Measurements from ENCODE around the gene ZNF175. TPM values are rescaled to one million over a fixed set of nuclear protein-coding genes. Genes with fewer than 3 reads are reported as not detected.

ZNF175 gene
- total RNA-seq, 1 experiment from 2014 or later = 8.5 TPM

- BruUV-seq (replicated peaks) = no TSS peak
- H3K4me1 ChIP-seq (ENCODE audit: insufficient read depth, low read length) = no peaks in the 10 kb centered on the region
- H3K9ac ChIP-seq (ENCODE audit: low read length) = no peak overlapping the region
- no peak overlapping the region for H3K4me3 ChIP-seq (ENCODE audit: low read length)
- POLR2A ChIA-PET (ENCODE audit: unreplicated experiment) = no interaction called here
- CTCF ChIA-PET = no interaction called here
- DNase-seq = no peak
- TF ChIP-seq EZH2phosphoT487 (IDR thresholded peaks at IDR 0.05; ENCODE audit: borderline replicate concordance, low read length) = no peak
- no peak for TF ChIP-seq CTCF (conservative IDR thresholded peaks at IDR 0.05; ENCODE audit: low read depth, low read length)
- TF ChIP-seq EZH2 (IDR thresholded peaks at IDR 0.05; ENCODE audit: low read length, unreplicated experiment) = no peak
- no peak overlapping the region for H3K4me2 ChIP-seq (ENCODE audit: low read length)
- ATAC-seq = no peak
- H4K20me1 ChIP-seq (ENCODE audit: low read length) = no peaks in the 10 kb centered on the region
- no peak overlapping the region for H2AFZ ChIP-seq (ENCODE audit: low read length)
- H3F3A ChIP-seq (ENCODE audit: low read length, unreplicated experiment) = no peaks in the 10 kb centered on the region
- H3K79me2 ChIP-seq (ENCODE audit: low read length) = no peaks in the 10 kb centered on the region
- H3K27me3 ChIP-seq (ENCODE audit: low read length) = peaks cover 81% of the 10 kb centered on the region
- no peaks in the 10 kb centered on the region for H3K36me3 ChIP-seq (ENCODE audit: low read depth, low read length)
- intact Hi-C loops (cut with micrococcal nuclease) = no loop called here
- no peaks in the 10 kb centered on the region for H3K9me3 ChIP-seq (ENCODE audit: low read length)
- H3K27ac ChIP-seq (ENCODE audit: low read length) = no peak overlapping the region
- no peaks in the 10 kb centered on the region for H3K9me2 ChIP-seq (replicated peaks; ENCODE audit: low read length)
Measured at GRCh38 chr19:51524666-51525264, 46.3 kb upstream of the ZNF175 start.

- H3K9me3 ChIP-seq (ENCODE audit: low read length) = no peaks in the 10 kb centered on the region
- H3K36me3 ChIP-seq (ENCODE audit: low read depth, low read length) = no peaks in the 10 kb centered on the region
- POLR2A ChIA-PET (ENCODE audit: unreplicated experiment) = no interaction called here
- H3K4me1 ChIP-seq (ENCODE audit: insufficient read depth, low read length) = no peaks in the 10 kb centered on the region
- BruUV-seq (replicated peaks) = no TSS peak
- no peaks in the 10 kb centered on the region for H3K9me2 ChIP-seq (replicated peaks; ENCODE audit: low read length)
- H3K27me3 ChIP-seq (ENCODE audit: low read length) = peaks cover 89% of the 10 kb centered on the region
- TF ChIP-seq EZH2phosphoT487 (IDR thresholded peaks at IDR 0.05; ENCODE audit: borderline replicate concordance, low read length) (no peak), EZH2 (IDR thresholded peaks at IDR 0.05; ENCODE audit: low read length, unreplicated experiment) (no peak)
- no peaks in the 10 kb centered on the region for H3K79me2 ChIP-seq (ENCODE audit: low read length)
- no peaks in the 10 kb centered on the region for H4K20me1 ChIP-seq (ENCODE audit: low read length)
- ATAC-seq (no peak), DNase-seq (no peak)
- intact Hi-C loops (cut with micrococcal nuclease) = no loop called here
- CTCF ChIA-PET = no interaction called here
- H3K4me3 ChIP-seq (ENCODE audit: low read length) = no peak overlapping the region
- H3K9ac ChIP-seq (ENCODE audit: low read length) = no peak overlapping the region
- no peak overlapping the region for H2AFZ ChIP-seq (ENCODE audit: low read length)
- H3F3A ChIP-seq (ENCODE audit: low read length, unreplicated experiment) = no peaks in the 10 kb centered on the region
- no peak overlapping the region for H3K27ac ChIP-seq (ENCODE audit: low read length)
- H3K4me2 ChIP-seq (ENCODE audit: low read length) = no peak overlapping the region
Measured at GRCh38 chr19:51525651-51526050, 45.4 kb upstream of the ZNF175 start.

GRCh38 chr19:51529301-51529700 is 41.8 kb upstream of the ZNF175 start:
- Histone ChIP-seq H3K27me3 (ENCODE audit: low read length) (peaks cover 89% of the 10 kb centered on the region), H3F3A (ENCODE audit: low read length, unreplicated experiment) (no peaks in the 10 kb centered on the region), H3K27ac (ENCODE audit: low read length) (no peak overlapping the region), H3K4me2 (ENCODE audit: low read length) (no peak overlapping the region), H3K79me2 (ENCODE audit: low read length) (no peaks in the 10 kb centered on the region), H3K9ac (ENCODE audit: low read length) (no peak overlapping the region), H3K36me3 (ENCODE audit: low read depth, low read length) (no peaks in the 10 kb centered on the region), H4K20me1 (ENCODE audit: low read length) (no peaks in the 10 kb centered on the region), H3K9me2 (replicated peaks; ENCODE audit: low read length) (no peaks in the 10 kb centered on the region), H3K4me3 (ENCODE audit: low read length) (no peak overlapping the region), H3K4me1 (ENCODE audit: insufficient read depth, low read length) (no peaks in the 10 kb centered on the region), H2AFZ (ENCODE audit: low read length) (no peak overlapping the region), H3K9me3 (ENCODE audit: low read length) (no peaks in the 10 kb centered on the region)
- BruUV-seq (replicated peaks) = no TSS peak
- ATAC-seq (no peak), DNase-seq (no peak)
- intact Hi-C loops (cut with micrococcal nuclease) = no loop called here
- no peak for TF ChIP-seq CTCF (conservative IDR thresholded peaks at IDR 0.05; ENCODE audit: low read depth, low read length)
- no peak for TF ChIP-seq EZH2phosphoT487 (IDR thresholded peaks at IDR 0.05; ENCODE audit: borderline replicate concordance, low read length)
- no peak for TF ChIP-seq EZH2 (IDR thresholded peaks at IDR 0.05; ENCODE audit: low read length, unreplicated experiment)
- ChIA-PET POLR2A (ENCODE audit: unreplicated experiment) (no interaction called here), CTCF (no interaction called here)
